Measurements from ENCODE around the gene ZNF576. TPM values are rescaled to one million over a fixed set of nuclear protein-coding genes. Genes with fewer than 3 reads are reported as not detected.

Gene ZNF576
- total and polyA plus RNA-seq, 9 of the 15 experiments (the other 6 are each of a cell fraction or from before 2014, with no cell fraction given), result 6.8 to 18.2 (median 12.2) TPM

DNA sequence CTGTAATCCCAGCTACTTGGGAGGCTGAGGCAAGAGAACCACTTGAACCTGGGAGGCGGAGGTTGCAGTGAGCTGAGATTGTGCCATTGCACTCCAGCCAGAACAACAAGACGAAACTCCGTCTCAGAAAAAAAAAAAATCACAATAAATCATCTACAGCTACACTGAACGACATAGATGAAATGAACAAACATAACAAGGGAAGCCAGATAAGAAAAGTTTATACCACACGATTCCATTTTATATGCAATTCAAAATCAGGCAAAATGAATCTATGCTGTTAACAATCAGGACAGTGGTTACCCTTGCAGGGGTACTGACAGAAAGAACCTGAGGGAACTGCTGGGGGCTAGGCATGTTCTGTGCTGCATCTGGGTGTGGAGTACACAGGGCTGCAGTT is 26.7 kb upstream of the ZNF576 start (continued):
- TF ChIP-seq ZNF253 (CRISPR knock-in tag; conservative IDR thresholded peaks at IDR 0.05), result no peak
- TF ChIP-seq ATF7 (IDR thresholded peaks at IDR 0.05), result no peak
- no peak for TF ChIP-seq SRSF3 (IDR thresholded peaks at IDR 0.05; ENCODE audit: insufficient read depth, low read length)
- no peak for TF ChIP-seq CTBP1 (IDR thresholded peaks at IDR 0.05; ENCODE audit: borderline replicate concordance)
- no peak for TF ChIP-seq RHOXF2B (CRISPR knock-in tag; conservative IDR thresholded peaks at IDR 0.05)

DNA sequence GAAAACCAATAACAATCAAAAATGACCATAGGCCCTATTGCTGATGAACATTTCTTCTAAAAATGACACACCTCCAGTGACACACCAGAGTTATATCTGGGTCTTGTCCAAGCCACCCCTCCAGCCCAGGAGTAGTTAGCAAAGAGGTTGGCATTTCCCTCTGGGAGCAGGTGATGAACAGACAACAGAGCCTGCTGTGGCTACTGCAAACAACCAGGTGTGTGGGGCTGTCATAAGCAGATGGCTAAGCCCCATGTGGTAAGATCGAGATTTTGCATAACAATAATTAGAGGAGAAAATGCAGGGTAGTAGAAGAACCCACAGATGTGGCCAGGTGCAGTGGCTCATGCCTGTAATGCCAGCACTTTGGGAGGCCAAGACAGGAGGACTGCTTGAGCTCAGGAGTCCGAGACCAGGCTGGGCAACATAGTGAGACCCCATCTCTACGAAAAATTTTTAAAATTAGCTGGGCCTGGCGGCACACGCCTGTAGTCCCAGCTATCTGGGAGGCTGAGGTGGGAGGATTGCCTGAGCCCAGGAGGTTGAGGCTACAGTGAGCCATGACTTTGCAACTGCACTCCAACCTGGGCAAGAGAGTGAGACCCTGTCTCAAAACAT is 26.1 kb upstream of the ZNF576 start:
- H4K20me1 ChIP-seq (replicated peaks; ENCODE audit: control insufficient read depth, insufficient read depth, low read length), result no peaks in the 10 kb centered on the region; the same call in 1 of the 2 replicates
- no peak for DNase-seq (ENCODE audit: extremely low read depth in 1 of 4, low spot score in 3 of 4)
- H3K4me3 ChIP-seq, result no peak overlapping the region
- intact Hi-C loops (cut with micrococcal nuclease), result no loop called here
- ChIA-PET POLR2A (interaction anchor here (3.5 kb wide), 1 partner anchor 9 kb away, joined by 19 read pairs; no protein-coding TSS in a partner anchor), CTCF (ENCODE audit: low intra/inter-chr PET ratio) (no interaction called here)
- H3K9me3 ChIP-seq (replicated peaks; ENCODE audit: control insufficient read depth, insufficient read depth, low read depth, low read length), result no peaks in the 10 kb centered on the region
- peaks cover 0 to 7% of the 10 kb centered on the region in 2 experiments; a peak in 2 of 5 replicates for H3K4me1 ChIP-seq (replicated peaks in 1 of 2; ENCODE audit: control insufficient read depth in 2 of 2, insufficient read depth in 2 of 2, low read length in 2 of 2)
- no peak for FAIRE-seq
- H2AFZ ChIP-seq (ENCODE audit: low read depth, low read length), result no peak overlapping the region
- H3K9ac ChIP-seq (ENCODE audit: insufficient read depth in 1 of 2, low read depth in 2 of 2, low read length in 2 of 2), result no peak overlapping the region
- no peak for ATAC-seq
- H3K9me1 ChIP-seq (ENCODE audit: control insufficient read depth, insufficient read depth, low read length), result no peaks in the 10 kb centered on the region
- H3K4me2 ChIP-seq (ENCODE audit: insufficient read depth, low read length), result no peak overlapping the region
- no TSS peak for BruUV-seq (replicated peaks)
- H3K27ac ChIP-seq (ENCODE audit: extremely low read depth, low read depth, low read length), result no peak overlapping the region
- H3K27me3 ChIP-seq (ENCODE audit: control insufficient read depth in 2 of 2, insufficient read depth in 2 of 2, low read length in 2 of 2), result no peaks in the 10 kb centered on the region
- peaks cover 11% of the 10 kb centered on the region for H3K79me2 ChIP-seq (ENCODE audit: control insufficient read depth, insufficient read depth, low read length)
- WGBS (ENCODE audit: insufficient coverage, low coverage, missing lambda C conversion rate), result 76% methylated on average over 5 of the region's 5 CpGs
- H3K36me3 ChIP-seq (ENCODE audit: control insufficient read depth, insufficient read depth, low read length), result peaks cover 10% of the 10 kb centered on the region; the same call in 2 of the 3 replicates
- in situ Hi-C loops (cut with MboI), result no loop called here
- TF ChIP-seq, protein P1, sequence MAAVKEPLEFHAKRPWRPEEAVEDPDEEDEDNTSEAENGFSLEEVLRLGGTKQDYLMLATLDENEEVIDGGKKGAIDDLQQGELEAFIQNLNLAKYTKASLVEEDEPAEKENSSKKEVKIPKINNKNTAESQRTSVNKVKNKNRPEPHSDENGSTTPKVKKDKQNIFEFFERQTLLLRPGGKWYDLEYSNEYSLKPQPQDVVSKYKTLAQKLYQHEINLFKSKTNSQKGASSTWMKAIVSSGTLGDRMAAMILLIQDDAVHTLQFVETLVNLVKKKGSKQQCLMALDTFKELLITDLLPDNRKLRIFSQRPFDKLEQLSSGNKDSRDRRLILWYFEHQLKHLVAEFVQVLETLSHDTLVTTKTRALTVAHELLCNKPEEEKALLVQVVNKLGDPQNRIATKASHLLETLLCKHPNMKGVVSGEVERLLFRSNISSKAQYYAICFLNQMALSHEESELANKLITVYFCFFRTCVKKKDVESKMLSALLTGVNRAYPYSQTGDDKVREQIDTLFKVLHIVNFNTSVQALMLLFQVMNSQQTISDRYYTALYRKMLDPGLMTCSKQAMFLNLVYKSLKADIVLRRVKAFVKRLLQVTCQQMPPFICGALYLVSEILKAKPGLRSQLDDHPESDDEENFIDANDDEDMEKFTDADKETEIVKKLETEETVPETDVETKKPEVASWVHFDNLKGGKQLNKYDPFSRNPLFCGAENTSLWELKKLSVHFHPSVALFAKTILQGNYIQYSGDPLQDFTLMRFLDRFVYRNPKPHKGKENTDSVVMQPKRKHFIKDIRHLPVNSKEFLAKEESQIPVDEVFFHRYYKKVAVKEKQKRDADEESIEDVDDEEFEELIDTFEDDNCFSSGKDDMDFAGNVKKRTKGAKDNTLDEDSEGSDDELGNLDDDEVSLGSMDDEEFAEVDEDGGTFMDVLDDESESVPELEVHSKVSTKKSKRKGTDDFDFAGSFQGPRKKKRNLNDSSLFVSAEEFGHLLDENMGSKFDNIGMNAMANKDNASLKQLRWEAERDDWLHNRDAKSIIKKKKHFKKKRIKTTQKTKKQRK (IDR thresholded peaks at IDR 0.05; ENCODE audit: borderline replicate concordance, low read depth, low read length), result no peak
- TF ChIP-seq RBM25 (IDR thresholded peaks at IDR 0.05; ENCODE audit: low read depth, low read length, severe bottlenecking), result peak; percentile 63
- TF ChIP-seq NFE2 (IDR thresholded peaks at IDR 0.05; ENCODE audit: low read depth), result peak; percentile 24; the same call in 1 of the 2 replicates
- no peak for TF ChIP-seq ZNF764 (CRISPR knock-in tag; IDR thresholded peaks at IDR 0.05; ENCODE audit: low read depth)
- no peak for TF ChIP-seq KHSRP (IDR thresholded peaks at IDR 0.05)
- no peak for TF ChIP-seq KDM1A (IDR thresholded peaks at IDR 0.05)
- no peak for TF ChIP-seq EWSR1 (IDR thresholded peaks at IDR 0.05; ENCODE audit: borderline replicate concordance, low read depth, partially characterized antibody)
- no peak for TF ChIP-seq NR4A1 (CRISPR knock-in tag; IDR thresholded peaks at IDR 0.05)
- no peak for TF ChIP-seq NR4A1 (tag; IDR thresholded peaks at IDR 0.05)
- TF ChIP-seq SMARCA4 (IDR thresholded peaks at IDR 0.05), result no peak
- no peak for TF ChIP-seq PRPF4 (IDR thresholded peaks at IDR 0.05; ENCODE audit: insufficient read depth, low read depth, low read length, poor library complexity, severe bottlenecking)
- no peak for TF ChIP-seq ZNF830 (CRISPR knock-in tag; IDR thresholded peaks at IDR 0.05)
- TF ChIP-seq ZKSCAN8 (CRISPR knock-in tag; IDR thresholded peaks at IDR 0.05), result no peak
- no peak for TF ChIP-seq MTA2 (IDR thresholded peaks at IDR 0.05; ENCODE audit: low read depth)
